ENCODE results near the gene SCN10A.

SCN10A gene

GRCh38 chr3:38662544-38662943, 153.5 kb downstream of the SCN10A start:
- no peak for DNase-seq (ENCODE audit: extremely low read depth, low read depth)
- TF ChIP-seq CTCF (IDR thresholded peaks at IDR 0.05; ENCODE audit: low read depth, low read length) = peak; percentile 22

- no peak for DNase-seq (ENCODE audit: extremely low read depth, low read depth)
- no peak for TF ChIP-seq CTCF (IDR thresholded peaks at IDR 0.05; ENCODE audit: low read depth, low read length)
Measured at GRCh38 chr3:38658841-38659240, 157.2 kb downstream of the SCN10A start.

- TF ChIP-seq CTCF (IDR thresholded peaks at IDR 0.05; ENCODE audit: low read depth, low read length) = no peak
- no peak for DNase-seq (ENCODE audit: extremely low read depth, low read depth)
Measured at GRCh38 chr3:38657369-38657768, 158.6 kb downstream of the SCN10A start.

GRCh38 chr3:38655708-38656300, 160.2 kb downstream of the SCN10A start:
- DNase-seq (ENCODE audit: extremely low read depth, low read depth) = no peak
- TF ChIP-seq CTCF (IDR thresholded peaks at IDR 0.05; ENCODE audit: low read depth, low read length) = peak; percentile 46

- no peak for DNase-seq (ENCODE audit: extremely low read depth, low read depth)
- no peak for TF ChIP-seq CTCF (IDR thresholded peaks at IDR 0.05; ENCODE audit: low read depth, low read length)
Measured at GRCh38 chr3:38653685-38654537, 162.1 kb downstream of the SCN10A start.

- DNase-seq (ENCODE audit: extremely low read depth, low read depth) = no peak
- TF ChIP-seq CTCF (IDR thresholded peaks at IDR 0.05; ENCODE audit: low read depth, low read length) = no peak
Measured at GRCh38 chr3:38652934-38653333, 163.1 kb downstream of the SCN10A start.

- DNase-seq (ENCODE audit: extremely low read depth, low read depth) = no peak
- peak; percentile 99 for TF ChIP-seq CTCF (IDR thresholded peaks at IDR 0.05; ENCODE audit: low read depth, low read length)
Measured at GRCh38 chr3:38651153-38651789, 164.7 kb downstream of the SCN10A start.

Data from AG09319 (cell line).